H9 (cell line): ENCODE data around the gene WNT8B. TPM values are rescaled to one million over a fixed set of nuclear protein-coding genes. Genes with fewer than 3 reads are reported as not detected.
A peak's percentile ranks its signal among the peaks of the same experiment; 100 is the strongest.

Source experiments
- DNase-seq: peaks from one replicate; pipeline ENCODE4 v3.0.0-alpha.2; 2017
- H2AFZ ChIP-seq: one replicate; pipeline ENCODE4 v1.6.1; 2013; ENCODE audit warnings: mild to moderate bottlenecking, low read length, control low read depth, moderate library complexity
- H2AK5ac ChIP-seq: 2 replicates; pipeline ENCODE4 v1.6.1; 2013; ENCODE audit warnings: low read length, control low read depth, mixed read lengths; ENCODE audit not compliant: insufficient read length
- H2BK120ac ChIP-seq: one replicate; pipeline ENCODE4 v1.6.1; 2013; ENCODE audit warnings: low read depth, mild to moderate bottlenecking, low read length, control low read depth, inconsistent platforms; ENCODE audit not compliant: poor library complexity, severe bottlenecking
- H2BK12ac ChIP-seq: 2 replicates; pipeline ENCODE4 v1.6.1; 2013; ENCODE audit warnings: low read length, control low read depth, mixed read lengths, low read depth; ENCODE audit not compliant: insufficient read length
- H2BK15ac ChIP-seq: 2 replicates; pipeline ENCODE4 v1.6.1; 2013; ENCODE audit warnings: low read depth, low read length, control low read depth
- H2BK20ac ChIP-seq: one replicate; pipeline ENCODE4 v1.6.1; 2013; ENCODE audit warnings: low read depth, mild to moderate bottlenecking, low read length, control low read depth, inconsistent platforms; ENCODE audit not compliant: poor library complexity, severe bottlenecking
- H2BK5ac ChIP-seq: 2 replicates; pipeline ENCODE4 v1.6.1; 2013; ENCODE audit warnings: low read length, control low read depth, mixed read lengths; ENCODE audit not compliant: insufficient read length
- H3K14ac ChIP-seq: 2 replicates; pipeline ENCODE4 v1.6.1; 2013; ENCODE audit warnings: low read length, control low read depth; ENCODE audit not compliant: insufficient read depth
- H3K18ac ChIP-seq: 2 replicates; pipeline ENCODE4 v1.6.1; 2013; ENCODE audit warnings: low read depth, mild to moderate bottlenecking, mixed read lengths, low read length, control low read depth; ENCODE audit not compliant: insufficient read length
- H3K23ac ChIP-seq: 2 replicates; pipeline ENCODE4 v1.6.1; 2013; ENCODE audit warnings: low read length, control low read depth, mixed read lengths, low read depth; ENCODE audit not compliant: insufficient read length
- H3K23me2 ChIP-seq: 2 replicates; pipeline ENCODE4 v1.6.1; 2013; ENCODE audit warnings: low read depth, mild to moderate bottlenecking, mixed read lengths, low read length, control low read depth; ENCODE audit not compliant: insufficient read length, poor library complexity, severe bottlenecking
- H3K27ac ChIP-seq: 2 replicates; pipeline ENCODE4 v1.5.1; 2013; ENCODE audit warnings: low read length, control low read depth, mixed read lengths, low read depth; ENCODE audit not compliant: insufficient read length
- H3K27me3 ChIP-seq: 2 replicates; pipeline ENCODE4 v1.6.1; 2013; ENCODE audit warnings: low read length, control low read depth, inconsistent platforms; ENCODE audit not compliant: insufficient read depth
- H3K4ac ChIP-seq: 2 replicates; pipeline ENCODE4 v1.6.1; 2013; ENCODE audit warnings: low read depth, mild to moderate bottlenecking, control low read depth, inconsistent platforms, low read length, moderate library complexity
- H3K4me1 ChIP-seq: 2 replicates; pipeline ENCODE4 v1.6.1; 2013; ENCODE audit warnings: low read length, control low read depth, inconsistent platforms; ENCODE audit not compliant: insufficient read depth
- H3K4me2 ChIP-seq: 2 replicates; pipeline ENCODE4 v1.6.1; 2013; ENCODE audit warnings: low read length, control low read depth, mixed read lengths; ENCODE audit not compliant: insufficient read length, insufficient read depth
- H3K56ac ChIP-seq: 2 replicates; pipeline ENCODE4 v1.6.1; 2013; ENCODE audit warnings: low read depth, mild to moderate bottlenecking, mixed read lengths, low read length, control low read depth; ENCODE audit not compliant: insufficient read length
- H3K79me1 ChIP-seq: 2 replicates; pipeline ENCODE4 v1.6.1; 2013; ENCODE audit warnings: low read depth, mild to moderate bottlenecking, moderate library complexity, low read length, control low read depth, inconsistent platforms; ENCODE audit not compliant: insufficient read depth, poor library complexity, severe bottlenecking
- H3K79me2 ChIP-seq: 2 replicates; pipeline ENCODE4 v1.6.1; 2013; ENCODE audit warnings: low read length, control low read depth, inconsistent platforms; ENCODE audit not compliant: insufficient read depth
- H3K9ac ChIP-seq: 2 replicates; pipeline ENCODE4 v1.6.1; 2013; ENCODE audit warnings: low read length, control low read depth, mixed read lengths; ENCODE audit not compliant: insufficient read length; ENCODE audit errors: extremely low read depth
- H3K9me3 ChIP-seq: one replicate; pipeline ENCODE4 v1.6.1; 2013; ENCODE audit warnings: low read depth, low read length, inconsistent platforms; ENCODE audit not compliant: control insufficient read depth
- H3T11ph ChIP-seq: one replicate; pipeline ENCODE4 v1.6.1; 2013; ENCODE audit warnings: mild to moderate bottlenecking, low read length, control low read depth, inconsistent platforms
- H4K20me1 ChIP-seq: one replicate; pipeline ENCODE4 v1.6.1; 2013; ENCODE audit not compliant: control insufficient read depth, insufficient read length, insufficient read depth
- H4K5ac ChIP-seq: 2 replicates; pipeline ENCODE4 v1.6.1; 2013; ENCODE audit warnings: low read depth, mild to moderate bottlenecking, mixed read lengths, low read length, control low read depth; ENCODE audit not compliant: insufficient read length
- H4K8ac ChIP-seq: replicated peaks from 2 replicates; pipeline ENCODE4 v1.6.1; 2013; ENCODE audit warnings: low read length, control low read depth, mixed read lengths, low read depth; ENCODE audit not compliant: insufficient read length
- H4K91ac ChIP-seq: 2 replicates; pipeline ENCODE4 v1.6.1; 2013; ENCODE audit warnings: low read depth, mild to moderate bottlenecking, moderate library complexity, mixed read lengths, low read length, control low read depth; ENCODE audit not compliant: insufficient read length
- H3K27ac Mint-ChIP-seq, 3 experiments: 2 replicates in 2 of 3; 3 replicates in 1 of 3; pipeline ENCODE4 v1.8.0; 2020 to 2021; ENCODE audit warnings: mixed read lengths in 3 of 3, mild to moderate bottlenecking in 1 of 3, moderate library complexity in 1 of 3
- H3K27me3 Mint-ChIP-seq: 2 replicates; pipeline ENCODE4 v1.8.0; 2021; ENCODE audit warnings: low read depth, mild to moderate bottlenecking, moderate library complexity, mixed read lengths
- H3K36me3 Mint-ChIP-seq, 3 experiments: 2 replicates in 2 of 3; 3 replicates in 1 of 3; pipeline ENCODE4 v1.8.0; 2020 to 2021; ENCODE audit warnings: low read depth in 3 of 3, mixed read lengths in 3 of 3; ENCODE audit not compliant: insufficient read depth in 1 of 3
- H3K4me1 Mint-ChIP-seq, 2 experiments: 2 replicates each; pipeline ENCODE4 v1.8.0; 2020; ENCODE audit warnings: mixed read lengths in 2 of 2
- H3K4me3 Mint-ChIP-seq, 2 experiments: 2 replicates in 1 of 2; 3 replicates in 1 of 2; pipeline ENCODE4 v1.8.0; 2020 to 2021; ENCODE audit warnings: mild to moderate bottlenecking in 2 of 2, mixed read lengths in 2 of 2, moderate library complexity in 1 of 2
- H3K9me3 Mint-ChIP-seq, 2 experiments: 2 replicates in 1 of 2; 3 replicates in 1 of 2; pipeline ENCODE4 v1.8.0; 2020; ENCODE audit warnings: mild to moderate bottlenecking in 2 of 2, mixed read lengths in 2 of 2, moderate library complexity in 1 of 2
- WGBS: extraction: QIAGEN DNeasy Blood & Tissue Kit; methylation state at CpG from one replicate; pipeline ENCODE4 v1.1.7; 2013; ENCODE audit warnings: missing lambda C conversion rate, low lambda C conversion rate, mixed read lengths; ENCODE audit not compliant: insufficient read length; ENCODE audit errors: extremely low coverage; 5-methylcytosine and 5-hydroxymethylcytosine counted together
- total RNA-seq: library from RNA; stranded (reverse); gene quantifications from 2 replicates; pipeline ENCODE4 v1.2.1, GENCODE V29; 2021
- TF ChIP-seq, protein P1 (sequence below): fragments of 200-600 bp; sonication (generic); conservative IDR thresholded peaks from 3 replicates; pipeline ENCODE4 v1.8.0; 2021; ENCODE audit warnings: antibody characterized with exemption, mild to moderate bottlenecking

The WNT8B gene
- total RNA-seq, 1 experiment from 2014 or later, result not detected

DNA sequence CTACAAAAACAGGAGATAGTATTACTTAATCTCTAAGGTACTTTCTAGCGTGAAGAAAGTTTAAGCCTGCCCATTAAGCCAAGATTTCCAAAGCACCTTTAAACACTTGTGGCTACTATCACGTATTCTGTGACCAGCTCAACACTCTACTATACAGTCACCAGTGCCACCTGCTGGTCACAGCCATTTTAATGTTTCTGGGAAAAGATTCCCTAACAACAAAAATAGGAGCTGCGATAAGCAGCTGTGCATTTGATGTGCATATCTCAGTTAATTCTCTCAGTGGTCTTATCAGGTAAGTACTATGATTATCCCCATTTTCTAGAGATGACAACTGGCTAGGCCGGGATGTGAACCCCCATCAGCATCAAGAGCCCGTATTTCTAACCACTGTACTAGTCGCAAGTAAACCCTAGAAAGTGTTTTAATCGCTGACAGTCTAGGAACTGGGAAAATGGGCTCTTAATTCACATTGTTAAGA, 56.0 kb downstream of the WNT8B start:
- no CpG with 5 or more reads among the region's 7 CpGs for WGBS
- no peak overlapping the region for H2BK12ac ChIP-seq
- H2BK5ac ChIP-seq, result no peak overlapping the region
- no peak overlapping the region for H2BK15ac ChIP-seq
- Mint-ChIP-seq H3K9me3 (no peaks in the 10 kb centered on the region), H3K27ac (no peak overlapping the region), H3K27me3 (peaks cover 44% of the 10 kb centered on the region), H3K4me3 (peak overlapping the region; percentile 73 to 93), H3K4me1 (peaks cover 9 to 13% of the 10 kb centered on the region in 2 experiments), H3K36me3 (peaks cover 0 to 7% (median 5%) of the 10 kb centered on the region in 3 experiments; a peak in 4 of 7 replicates)
- no peak overlapping the region for H4K5ac ChIP-seq
- no peaks in the 10 kb centered on the region for H3K4me1 ChIP-seq
- TF ChIP-seq, protein P1, sequence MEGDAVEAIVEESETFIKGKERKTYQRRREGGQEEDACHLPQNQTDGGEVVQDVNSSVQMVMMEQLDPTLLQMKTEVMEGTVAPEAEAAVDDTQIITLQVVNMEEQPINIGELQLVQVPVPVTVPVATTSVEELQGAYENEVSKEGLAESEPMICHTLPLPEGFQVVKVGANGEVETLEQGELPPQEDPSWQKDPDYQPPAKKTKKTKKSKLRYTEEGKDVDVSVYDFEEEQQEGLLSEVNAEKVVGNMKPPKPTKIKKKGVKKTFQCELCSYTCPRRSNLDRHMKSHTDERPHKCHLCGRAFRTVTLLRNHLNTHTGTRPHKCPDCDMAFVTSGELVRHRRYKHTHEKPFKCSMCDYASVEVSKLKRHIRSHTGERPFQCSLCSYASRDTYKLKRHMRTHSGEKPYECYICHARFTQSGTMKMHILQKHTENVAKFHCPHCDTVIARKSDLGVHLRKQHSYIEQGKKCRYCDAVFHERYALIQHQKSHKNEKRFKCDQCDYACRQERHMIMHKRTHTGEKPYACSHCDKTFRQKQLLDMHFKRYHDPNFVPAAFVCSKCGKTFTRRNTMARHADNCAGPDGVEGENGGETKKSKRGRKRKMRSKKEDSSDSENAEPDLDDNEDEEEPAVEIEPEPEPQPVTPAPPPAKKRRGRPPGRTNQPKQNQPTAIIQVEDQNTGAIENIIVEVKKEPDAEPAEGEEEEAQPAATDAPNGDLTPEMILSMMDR, result peak; percentile 76
- no peak overlapping the region for H4K91ac ChIP-seq
- H3K4ac ChIP-seq, result no peak overlapping the region
- H3K56ac ChIP-seq, result no peak overlapping the region
- H3K27ac ChIP-seq, result no peak overlapping the region
- H2AFZ ChIP-seq, result no peak overlapping the region
- no peak overlapping the region for H3K9ac ChIP-seq
- peak; percentile 56 for DNase-seq
- no peak overlapping the region for H3K23ac ChIP-seq
- H3K79me1 ChIP-seq, result no peaks in the 10 kb centered on the region
- no peak overlapping the region for H3T11ph ChIP-seq
- H2BK120ac ChIP-seq, result no peak overlapping the region
- H3K9me3 ChIP-seq, result no peaks in the 10 kb centered on the region
- no peak overlapping the region for H2BK20ac ChIP-seq
- H4K20me1 ChIP-seq, result no peaks in the 10 kb centered on the region
- peak overlapping the region; percentile 47 for H3K4me2 ChIP-seq
- H4K8ac ChIP-seq, result no peak overlapping the region
- peaks cover 10% of the 10 kb centered on the region for H3K23me2 ChIP-seq
- H3K18ac ChIP-seq, result no peak overlapping the region
- H2AK5ac ChIP-seq, result no peak overlapping the region
- no peaks in the 10 kb centered on the region for H3K79me2 ChIP-seq
- H3K27me3 ChIP-seq, result peaks cover 4% of the 10 kb centered on the region; the same call in 1 of the 2 replicates
- H3K14ac ChIP-seq, result no peak overlapping the region
